GM19463 (cell line): ENCODE data around the gene IL11RA.

Experiments used
- ATAC-seq: cut with Tn5 transposase; IDR thresholded peaks from one replicate; pipeline ENCODE4 v1.9.1; 2021; ENCODE audit warnings: mild to moderate bottlenecking, moderate library complexity; ENCODE audit not compliant: unreplicated experiment

The IL11RA gene

DNA sequence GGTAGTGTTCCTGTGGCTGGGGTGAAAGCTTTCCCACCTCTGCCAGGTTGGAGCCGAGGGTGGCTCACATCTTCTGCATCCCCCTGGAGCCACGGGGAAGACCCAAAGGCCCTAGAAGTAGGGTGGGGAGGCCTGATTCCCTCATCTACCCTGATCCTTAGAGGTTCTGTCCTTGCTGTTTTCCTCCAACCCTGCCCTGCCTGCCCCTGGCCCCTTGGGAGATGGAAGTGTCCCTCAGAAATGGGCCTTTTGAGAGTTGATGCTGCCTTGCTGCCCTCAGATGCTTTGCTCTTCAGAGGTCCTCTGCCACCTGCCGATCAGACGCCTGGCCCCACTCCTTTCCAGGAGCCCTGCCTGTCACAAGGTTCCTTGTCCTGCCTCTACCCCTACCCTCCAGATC lies 32.8 kb downstream of the IL11RA start:
- no peak for ATAC-seq

DNA sequence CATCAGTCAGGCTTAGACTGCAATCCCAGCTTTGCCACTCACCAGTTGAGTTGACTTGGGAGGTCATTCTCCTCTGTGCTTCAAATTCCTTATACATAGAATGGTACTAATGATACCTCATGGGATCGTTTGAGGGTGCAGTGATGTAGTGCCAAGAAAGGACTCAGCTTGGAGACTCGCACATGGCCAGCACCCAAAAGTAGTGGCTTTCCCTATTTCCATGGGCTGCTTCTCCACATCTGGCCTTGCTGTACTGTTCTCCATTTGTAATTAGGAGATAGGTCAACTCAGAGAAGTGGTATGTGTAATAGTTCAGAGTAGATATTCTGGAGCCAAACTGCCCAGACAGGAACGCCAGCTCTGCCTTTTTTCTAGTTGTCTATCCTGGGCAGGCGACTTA lies 33.6 kb downstream of the IL11RA start:
- ATAC-seq: no peak

DNA sequence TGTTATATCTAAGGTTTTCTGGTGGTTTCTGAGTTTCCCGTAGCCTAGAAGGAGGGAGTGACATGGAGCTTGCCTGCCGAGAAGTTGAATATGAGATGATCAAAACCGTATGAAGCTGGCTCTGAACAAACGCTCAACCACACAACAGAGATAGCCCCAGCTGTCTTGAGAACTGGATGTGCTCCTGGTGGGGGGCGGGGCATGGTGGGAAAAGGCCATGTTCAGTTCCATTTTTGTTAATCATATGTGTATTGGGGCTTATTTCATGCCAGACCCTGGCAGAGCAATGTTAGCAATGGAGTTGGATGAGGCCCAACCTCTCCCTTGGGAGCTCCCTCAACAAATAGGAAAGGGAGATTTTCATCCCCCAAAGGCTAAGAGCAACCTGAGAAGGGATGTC lies 34.2 kb downstream of the IL11RA start:
- no peak for ATAC-seq

DNA sequence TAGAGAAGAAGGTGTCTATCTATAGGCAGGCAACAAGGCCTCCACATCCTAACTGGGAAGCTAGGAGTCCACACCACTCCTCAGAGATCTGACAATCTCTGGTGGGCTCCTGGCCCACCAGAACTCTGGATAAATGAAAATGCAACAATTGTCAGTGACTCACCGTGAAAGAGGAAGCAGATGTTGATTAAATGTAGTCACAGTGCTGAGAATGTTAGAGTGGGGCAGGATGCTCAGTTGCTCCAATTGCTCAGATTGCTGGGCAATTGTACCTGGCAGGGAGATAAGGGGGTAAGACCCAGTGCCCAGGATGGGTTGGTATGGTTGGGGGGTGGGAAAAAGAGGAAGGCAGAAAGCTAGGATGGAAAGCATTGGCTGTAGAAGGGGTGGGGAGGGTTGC lies 34.7 kb downstream of the IL11RA start:
- no peak for ATAC-seq

DNA sequence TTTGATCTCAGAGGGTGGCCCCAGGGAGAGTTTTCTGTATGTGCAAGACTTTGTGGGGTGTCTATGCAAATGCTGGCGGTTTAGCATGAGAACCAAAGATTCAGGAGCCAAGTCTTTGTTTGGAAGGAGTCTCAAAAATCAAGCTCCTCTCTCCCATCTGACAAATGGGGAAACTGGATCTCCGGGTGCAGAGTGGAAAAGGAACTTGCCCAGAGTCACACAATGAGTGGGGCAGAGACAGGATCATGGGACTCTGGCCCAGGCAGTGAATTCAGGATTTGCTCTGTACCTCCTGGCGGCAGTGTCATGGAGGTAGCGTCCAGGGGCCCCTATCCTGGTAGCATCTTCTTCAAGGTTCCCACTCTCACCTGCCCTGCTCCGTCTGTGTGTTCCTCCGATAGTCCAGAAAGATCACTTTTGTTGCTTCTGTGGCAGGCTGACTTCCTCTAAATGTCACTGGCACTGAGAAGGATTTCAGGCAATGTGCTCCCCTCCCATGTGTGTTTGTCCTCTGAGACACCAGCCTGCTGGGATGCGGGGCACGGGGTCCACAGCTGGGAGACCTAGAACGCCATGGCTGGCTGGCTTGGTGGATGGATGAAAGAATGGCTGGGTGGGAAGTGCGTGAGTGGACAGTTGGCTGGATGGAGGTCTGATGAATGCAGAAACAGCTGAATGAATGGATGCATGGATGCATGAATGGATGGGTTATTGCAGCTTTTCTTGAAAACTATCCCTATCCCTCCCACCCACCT lies 35.5 kb downstream of the IL11RA start:
- no peak for ATAC-seq

DNA sequence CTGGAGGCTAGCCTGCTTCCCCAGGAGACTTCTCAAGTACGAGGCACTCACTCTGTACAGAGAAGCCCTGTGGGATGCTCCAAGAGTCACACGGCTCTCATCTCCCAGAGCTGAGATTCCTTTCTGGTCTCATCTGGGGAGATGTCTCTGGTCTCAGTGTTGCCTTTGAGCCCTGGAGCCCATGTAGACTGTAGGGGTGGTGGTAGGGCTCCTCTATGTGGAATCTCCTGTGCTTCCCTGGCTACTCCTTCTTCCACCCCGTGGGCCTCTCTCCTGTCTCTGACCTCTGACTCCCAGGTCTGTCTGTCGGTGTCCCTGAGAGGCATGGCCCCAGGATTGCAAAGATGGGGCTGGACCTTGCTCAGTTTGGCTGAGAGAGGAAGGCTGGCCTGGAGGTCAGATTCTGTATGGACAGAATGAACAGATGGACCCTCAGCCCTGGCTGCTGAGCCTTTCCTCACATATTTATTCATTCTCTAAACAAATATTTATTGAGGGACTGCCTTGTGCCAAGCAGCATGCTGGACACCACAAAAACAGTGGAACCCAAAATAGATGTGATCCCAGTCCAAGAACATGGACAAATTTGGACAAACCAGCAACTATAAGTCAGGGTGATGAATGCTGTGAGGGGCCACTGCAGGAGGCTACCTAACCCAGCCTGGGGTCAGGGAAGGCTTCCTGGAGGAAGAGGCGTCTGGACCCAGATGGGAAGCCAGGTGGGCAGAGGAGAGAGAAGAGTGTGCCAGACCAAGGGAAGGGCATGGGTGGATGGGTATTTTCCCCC lies 36.5 kb downstream of the IL11RA start:
- ATAC-seq: no peak

DNA sequence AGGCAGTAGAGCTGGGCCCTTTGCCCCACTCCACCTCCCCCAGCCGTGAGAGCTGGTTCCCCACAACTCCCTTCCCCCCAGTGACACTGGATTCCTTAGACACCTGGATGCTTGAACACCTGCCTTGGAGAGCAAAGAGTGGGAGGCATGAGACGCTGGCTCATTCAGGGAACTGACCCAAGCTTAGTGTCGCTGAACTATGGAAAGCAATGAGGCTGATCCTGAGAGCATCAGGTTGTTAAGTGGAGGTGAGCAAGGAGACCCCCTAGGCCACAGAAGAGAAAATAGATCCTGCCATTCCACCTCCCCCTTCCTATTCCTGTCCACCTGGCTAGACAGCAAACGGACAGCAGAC lies 37.1 kb downstream of the IL11RA start:
- ATAC-seq: no peak

DNA sequence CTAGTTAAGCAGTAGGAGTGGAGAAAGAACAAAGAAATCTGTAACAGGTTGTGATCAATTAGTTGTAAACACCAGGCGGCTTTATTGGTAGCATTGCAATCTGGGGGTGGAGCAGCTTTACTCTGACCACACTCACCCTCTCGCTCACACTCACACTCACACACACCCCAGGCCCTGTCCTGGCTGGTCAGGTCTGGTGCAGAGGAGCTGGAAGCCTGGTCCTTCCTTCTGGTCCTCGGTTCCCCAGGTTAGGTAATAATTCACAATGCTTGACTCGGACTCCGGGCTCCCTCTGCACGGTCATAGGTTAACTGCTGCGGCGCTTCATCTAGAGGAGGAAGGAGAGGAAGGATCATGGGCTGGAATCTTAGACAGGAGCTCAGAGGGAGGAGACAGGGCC lies 37.5 kb downstream of the IL11RA start:
- ATAC-seq: no peak

DNA sequence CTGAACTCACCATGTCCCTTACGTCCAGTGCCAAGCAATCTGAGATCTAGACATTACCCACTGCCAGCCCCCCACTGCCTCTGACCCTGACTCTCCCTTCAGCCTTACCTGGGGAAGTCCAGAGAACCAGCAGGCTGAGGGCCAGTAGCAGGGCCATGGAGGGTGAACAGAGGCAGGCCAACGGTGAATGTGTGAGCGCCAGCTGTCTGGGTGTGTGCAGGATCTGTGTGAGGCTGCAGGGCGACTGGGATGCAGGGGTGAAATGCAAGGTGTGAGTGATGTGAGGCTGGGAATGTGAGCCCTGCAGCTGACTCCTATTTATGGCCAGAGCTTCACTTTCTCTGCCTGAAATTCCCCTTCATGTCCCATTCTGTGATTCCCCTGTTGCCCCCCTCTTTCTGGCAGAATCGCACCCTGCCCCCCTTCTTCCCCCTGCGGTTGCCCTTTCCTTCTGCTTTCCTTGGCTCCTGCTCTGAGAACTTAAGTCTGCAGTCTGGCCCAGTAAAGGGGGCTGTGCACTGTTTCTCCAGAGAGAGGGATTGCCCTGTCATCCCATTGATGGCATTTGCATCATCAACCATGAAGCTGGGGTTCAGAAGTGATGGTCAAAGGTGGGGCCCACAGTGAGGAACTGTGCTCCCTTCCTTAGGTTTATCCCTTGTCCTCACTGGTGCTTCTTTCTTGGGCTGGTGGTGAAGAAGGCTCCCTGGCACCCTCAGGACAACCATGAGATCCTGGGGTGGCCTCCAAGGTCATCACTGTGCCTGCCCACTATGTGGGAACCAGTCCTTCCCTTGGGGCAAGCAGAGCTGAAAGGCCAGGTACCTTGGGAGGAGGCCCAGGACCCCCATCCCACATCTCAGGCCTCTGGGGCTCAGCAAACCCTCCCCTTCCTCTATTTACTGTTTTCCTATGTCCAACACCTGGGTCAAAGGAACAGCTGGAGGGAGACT lies 39.3 kb downstream of the IL11RA start, which contains the start of gene CCL19:
CCL19 (minus strand) TSS at position 294 of the 953 bp plus-strand sequence; CDS start at position 157, 137 bp downstream.
- ATAC-seq: no peak

DNA sequence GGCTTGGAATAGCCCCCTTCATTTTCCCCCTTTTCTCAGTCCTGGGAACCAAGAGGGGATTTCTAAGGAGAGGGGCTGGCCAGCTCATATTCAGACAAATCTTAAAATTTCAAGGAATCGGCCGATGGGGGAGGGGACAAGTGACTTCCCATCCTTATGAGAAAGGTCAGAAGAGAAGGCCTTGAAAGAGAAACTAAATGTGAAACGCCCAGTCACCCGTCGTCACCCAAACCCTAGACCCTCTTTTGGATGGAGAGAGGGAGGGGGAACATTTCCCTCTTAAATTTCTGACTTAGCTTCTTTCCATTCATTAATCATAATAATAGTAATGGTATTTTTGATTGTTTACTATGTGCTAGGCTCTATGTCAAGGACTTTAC lies 39.9 kb downstream of the IL11RA start:
- no peak for ATAC-seq

DNA sequence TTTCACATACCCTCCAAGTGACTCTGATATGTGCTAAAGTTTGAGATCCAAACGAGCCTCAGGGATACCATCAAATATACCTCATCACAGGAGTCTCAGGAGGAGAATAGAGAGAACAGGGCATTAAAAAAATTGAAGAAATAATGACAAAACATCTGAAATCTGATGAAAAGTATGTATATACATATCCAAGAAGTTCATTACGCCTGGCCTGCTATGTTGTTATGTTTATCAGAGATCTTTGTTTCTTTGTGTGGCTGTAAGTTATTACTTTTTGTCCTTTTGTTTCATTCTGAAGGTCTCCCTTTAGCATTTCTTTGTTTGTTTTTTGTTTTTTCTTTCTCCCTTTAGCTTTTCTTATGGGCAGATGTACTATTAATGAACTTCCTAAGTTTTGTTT lies 41.6 kb downstream of the IL11RA start:
- no peak for ATAC-seq

DNA sequence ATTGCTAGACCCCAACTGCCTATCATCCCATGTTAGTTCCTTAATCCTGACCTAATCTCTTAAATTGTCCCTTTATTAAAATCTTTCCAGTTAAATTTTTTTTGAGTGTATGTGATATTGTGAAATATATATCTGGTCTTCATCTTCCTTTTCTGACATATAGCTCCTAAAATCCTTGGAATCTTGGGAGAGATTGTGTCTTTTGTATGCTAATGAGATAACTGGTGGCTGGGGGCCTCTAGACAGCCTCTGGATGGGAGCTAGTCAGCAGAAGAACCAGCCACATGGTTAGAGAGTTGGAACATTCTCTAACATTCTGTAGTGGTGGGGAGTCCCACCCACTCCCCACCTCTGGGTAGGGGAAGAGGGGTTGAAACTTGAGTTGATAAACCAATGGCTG lies 42.8 kb downstream of the IL11RA start:
- no peak for ATAC-seq

DNA sequence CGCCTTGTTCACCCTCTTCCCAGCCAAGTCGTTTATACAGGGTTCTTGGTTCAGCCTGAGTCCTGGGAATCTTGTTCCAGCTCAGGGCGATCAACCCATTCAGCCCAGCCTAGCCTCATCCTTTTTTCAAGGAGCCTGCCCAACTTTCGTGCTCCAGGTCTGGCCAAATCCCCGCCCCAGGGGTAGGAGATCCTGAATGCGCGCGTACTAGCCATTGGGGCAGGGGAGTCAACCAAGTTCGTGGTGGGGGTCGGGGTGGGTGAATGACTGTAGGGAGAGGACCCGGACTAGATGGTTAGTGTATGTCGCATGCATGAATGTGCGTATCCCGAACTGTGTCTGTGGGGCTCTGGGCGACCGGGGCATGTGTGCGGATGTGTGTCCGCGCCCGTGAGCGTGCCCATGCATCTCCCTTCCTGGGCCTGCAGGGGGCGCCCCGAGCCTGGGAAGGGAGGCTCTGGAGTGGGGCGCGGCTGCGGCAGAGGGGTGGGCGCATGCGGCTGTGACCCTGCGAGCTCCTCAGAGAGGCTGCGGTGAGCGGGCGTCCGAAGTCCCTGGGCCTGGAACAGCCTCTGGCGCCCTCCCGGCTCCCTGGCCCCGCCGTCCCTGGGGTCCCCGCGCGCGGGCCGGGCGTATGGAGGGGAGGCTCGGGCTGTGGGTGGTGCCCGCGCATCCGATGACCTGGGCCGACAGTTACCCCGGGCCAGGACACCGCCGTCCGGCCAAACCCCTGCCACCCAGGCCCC lies 49.2 kb downstream of the IL11RA start:
- ATAC-seq: peak; percentile 69

DNA sequence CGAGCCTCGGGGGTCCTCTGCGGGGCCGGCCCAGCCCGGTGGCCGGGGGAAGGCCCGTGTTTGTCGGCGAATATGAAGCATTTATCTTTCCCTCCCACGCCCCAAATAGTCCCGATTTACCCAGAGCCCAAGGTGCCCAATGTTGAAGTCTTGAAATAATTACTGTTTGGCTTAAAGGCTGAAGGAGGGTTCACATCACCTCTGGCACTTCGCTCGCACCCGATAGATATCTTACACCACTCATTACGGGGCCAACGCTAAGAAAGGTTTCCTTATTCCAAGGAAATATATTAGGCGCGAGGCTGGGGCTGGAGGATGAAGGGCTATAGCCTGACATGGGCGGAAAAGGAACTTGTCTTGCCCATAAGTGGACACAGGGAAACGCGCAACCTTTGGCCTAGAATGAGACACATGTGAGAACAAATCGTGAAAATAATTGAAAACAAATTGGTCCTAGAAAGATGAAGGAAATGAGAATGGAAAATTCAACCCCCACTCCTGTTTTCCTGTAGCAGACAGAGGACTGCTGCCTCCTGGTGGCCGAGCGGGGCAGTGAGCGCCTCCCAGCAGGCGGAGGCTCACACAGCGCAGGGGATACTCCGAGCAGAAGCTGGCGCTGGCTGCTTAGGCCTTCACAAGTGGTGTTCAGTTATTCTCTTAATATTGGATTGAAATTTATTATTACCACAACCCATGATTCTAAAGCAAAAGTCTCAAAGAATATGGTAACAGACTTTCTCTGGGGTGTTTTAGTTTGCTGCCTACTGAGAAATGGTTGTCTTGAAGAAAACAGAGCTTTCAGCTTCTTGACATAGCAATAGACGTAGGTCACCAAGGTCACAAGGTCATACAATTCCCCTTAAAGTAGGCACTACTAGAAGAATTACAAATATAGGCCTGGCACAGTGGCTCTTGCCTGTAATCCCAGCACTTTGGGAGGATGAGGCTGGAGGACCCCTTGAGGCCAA lies 50.1 kb downstream of the IL11RA start:
- ATAC-seq: no peak

DNA sequence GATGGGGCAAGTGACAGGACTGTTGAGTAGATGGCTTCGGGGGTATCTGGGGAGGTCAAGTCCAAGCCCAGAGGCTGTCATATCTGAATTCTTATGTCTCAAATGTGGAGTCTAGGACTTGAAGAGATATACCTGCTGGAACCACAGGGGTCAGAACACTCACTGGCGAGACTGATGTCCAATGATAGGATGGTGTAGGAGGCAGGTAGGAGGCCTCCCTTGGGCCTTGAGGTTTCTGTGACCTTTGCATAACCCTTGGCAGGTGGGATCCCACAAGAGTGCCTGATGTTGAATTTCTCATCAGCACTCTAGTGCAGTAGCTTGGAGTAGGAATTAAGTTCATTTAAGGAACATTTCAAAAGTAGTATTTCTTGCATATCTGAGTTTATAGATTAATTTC lies 55.1 kb downstream of the IL11RA start:
- no peak for ATAC-seq

DNA sequence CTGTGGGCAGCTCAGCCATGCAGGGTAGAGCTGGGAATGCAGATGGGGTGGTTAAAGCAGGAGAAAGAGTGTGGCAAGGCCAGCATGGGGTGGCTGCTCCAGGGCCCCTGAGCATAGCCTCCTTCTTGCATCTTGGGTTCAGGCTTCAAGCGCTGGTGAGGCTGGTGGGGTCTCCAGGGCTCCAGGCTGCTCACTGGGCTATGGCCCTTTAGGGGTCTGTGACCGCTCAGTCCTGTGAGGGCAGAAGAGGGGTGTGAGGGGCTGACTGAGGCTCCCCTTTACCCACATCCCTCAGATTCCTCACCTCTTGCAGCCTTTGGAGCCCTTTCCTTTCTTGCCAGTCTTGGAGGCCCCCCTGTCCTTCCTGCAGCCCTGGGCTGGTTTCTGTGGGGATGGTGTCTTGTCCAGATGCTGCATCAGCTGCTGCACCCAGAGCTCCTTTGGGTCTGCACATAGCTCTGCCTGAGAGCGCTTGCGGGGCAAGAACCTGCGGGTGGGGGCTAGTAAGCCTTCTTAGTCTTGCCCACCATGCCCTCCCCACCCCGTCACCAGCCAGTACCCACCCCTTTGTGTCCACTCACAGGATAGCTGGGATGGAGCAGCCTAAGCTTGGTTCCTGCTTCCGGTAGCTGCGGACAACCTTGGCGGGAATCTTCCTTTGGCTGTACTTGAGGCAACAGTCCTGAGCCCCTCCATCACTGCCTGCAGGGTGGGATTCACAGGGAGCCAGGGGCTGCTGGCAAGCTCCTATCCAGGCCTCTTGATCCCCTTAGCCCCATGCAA lies 57.4 kb downstream of the IL11RA start:
- ATAC-seq: no peak

DNA sequence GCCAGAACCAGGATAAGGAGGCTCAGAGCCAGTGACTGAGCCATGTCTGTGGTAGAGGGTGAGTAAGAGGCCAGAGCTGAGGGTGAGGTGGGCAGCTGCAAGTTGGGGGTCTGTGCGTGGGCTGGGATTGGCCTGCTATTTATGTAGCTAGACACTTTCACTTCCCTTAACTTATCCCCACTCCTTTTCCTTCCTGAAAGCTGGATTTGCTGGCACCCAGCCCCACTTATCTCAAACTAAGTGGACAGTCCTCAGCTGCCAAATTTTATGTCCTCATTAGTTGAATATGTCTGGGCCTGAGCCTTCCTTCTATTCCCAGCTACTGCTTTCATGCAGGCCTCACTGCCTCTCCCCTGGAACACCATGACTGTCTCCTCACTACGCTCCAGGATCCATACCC lies 58.0 kb downstream of the IL11RA start, which contains the start of gene CCL21:
CCL21 (minus strand) TSS at position 114 of the 400 bp plus-strand sequence; CDS start at position 44, 70 bp downstream.
- no peak for ATAC-seq
